Measurements from ENCODE around the gene MTM1.

MTM1 gene

DNA sequence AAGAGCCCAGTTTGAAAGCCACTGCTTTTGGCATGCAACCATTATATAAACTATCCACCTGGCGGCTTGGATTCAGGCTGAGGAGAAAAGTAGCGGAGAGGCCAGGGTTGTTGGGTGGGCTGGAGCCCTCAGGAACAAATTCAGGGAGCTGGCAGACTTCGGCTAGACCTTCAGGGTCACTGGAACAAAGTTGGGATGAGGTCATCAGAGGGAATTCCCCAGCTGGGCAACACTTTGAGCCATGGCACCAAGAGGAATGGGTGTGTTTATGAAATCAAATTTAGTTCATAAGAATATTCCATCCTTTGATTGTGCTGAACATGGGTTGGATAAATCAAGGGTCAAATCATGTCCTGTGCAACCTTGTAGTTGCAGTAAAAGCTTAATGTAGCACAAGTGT, 146.8 kb downstream of the MTM1 start:
- no peak for DNase-seq (ENCODE audit: low spot score)

GRCh38 chrX:150719621-150720020, 151.2 kb downstream of the MTM1 start:
- DNase-seq (ENCODE audit: low spot score): no peak

All from iPS-NIHi11 (cell line).